Activated CD4-positive, alpha-beta T cell treated with anti-CD3 and anti-CD28 coated beads for 4 hours (primary cell): ENCODE measurements around the gene CYB561A3.

Source experiments
- DNase-seq, 2 donors: peaks; one replicate each; pipeline ENCODE4 v3.0.0-alpha.2; 2020

CYB561A3 gene

DNA sequence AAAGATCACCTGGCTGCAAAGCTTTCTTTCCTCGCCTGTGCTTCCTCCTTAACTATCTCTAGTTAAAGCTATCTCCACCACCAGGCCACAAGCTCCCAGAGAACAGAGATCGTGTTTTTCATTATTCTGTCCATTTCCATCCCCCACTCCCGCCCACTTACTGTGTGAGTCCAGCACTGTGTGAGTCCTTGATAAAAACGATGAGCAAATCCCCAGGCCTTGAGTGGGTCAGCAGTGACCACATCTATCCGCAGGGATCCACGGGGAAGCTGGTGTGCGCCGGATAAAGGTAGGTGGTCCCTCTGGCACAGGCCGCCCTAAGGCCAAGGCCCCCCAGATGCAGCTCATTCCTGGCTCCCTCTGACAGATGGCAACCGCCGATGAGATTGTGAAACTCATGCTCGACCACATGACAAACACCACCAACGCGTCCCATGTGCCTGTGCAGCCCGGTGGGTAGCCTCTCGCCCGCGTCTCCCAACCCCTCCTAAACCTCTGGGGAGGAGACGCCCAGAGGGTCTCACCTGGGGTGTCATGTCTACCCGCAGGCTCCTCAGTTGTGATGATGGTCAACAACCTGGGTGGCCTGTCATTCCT lies 19.4 kb downstream of the CYB561A3 start:
- no peak for DNase-seq

DNA sequence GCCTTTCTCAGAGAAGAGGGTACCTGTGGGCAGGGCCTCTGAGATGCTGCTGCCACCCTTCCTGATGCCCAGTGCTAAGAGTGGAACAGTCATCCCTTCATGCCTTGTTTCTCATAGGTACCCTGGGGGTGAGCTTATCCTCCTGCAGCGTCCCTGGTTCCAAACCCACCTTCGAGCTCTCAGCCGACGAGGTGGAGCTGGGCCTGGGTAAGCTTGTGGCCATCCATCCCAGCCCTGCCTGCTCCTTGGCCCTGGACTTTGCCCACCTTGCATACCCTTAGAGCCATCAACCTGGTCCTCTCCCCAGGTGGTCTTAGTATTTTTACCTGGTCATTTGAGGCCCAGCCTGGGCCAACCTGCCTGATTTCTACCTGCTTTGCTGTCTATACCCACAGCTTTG lies 20.0 kb downstream of the CYB561A3 start:
- DNase-seq = no peak

DNA sequence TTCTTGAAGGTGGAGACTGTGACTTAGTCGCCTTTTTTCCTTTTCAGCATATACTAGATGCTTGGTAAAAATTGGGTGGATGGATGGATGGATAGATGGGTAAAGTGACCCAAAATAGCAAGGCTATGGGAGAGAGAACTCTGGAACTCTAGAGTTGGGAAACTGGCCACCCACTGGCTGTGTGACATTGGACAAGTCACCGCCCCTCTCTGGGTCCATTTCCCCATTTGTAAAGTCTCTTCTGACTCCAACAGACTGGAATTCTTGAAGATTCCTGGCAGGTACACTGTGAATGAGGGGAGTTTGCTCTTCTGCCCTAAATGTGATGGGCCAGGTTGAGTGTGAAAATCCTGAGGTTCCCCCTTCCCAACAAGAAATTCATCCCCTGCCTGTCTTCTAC lies 20.7 kb downstream of the CYB561A3 start:
- DNase-seq = no peak

DNA sequence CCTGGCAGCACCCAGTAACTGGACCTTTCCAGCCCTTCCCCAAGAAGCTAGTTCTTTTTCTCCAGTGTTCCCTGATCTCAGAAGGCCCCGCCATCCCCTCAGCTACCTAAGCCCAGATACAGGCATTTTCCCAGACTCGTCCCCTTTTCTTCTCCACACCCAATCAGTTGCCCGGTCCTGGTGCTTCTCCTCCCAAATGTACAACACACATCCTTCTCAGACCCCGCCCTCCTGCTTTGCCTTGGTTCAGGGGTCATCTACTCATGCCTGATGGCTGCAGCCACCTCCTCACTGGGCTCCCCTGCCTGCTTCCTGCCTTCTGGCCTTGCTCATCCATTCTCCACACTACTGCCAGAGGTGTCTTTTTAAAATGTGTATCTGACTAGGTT lies 22.2 kb downstream of the CYB561A3 start:
- no peak for DNase-seq

DNA sequence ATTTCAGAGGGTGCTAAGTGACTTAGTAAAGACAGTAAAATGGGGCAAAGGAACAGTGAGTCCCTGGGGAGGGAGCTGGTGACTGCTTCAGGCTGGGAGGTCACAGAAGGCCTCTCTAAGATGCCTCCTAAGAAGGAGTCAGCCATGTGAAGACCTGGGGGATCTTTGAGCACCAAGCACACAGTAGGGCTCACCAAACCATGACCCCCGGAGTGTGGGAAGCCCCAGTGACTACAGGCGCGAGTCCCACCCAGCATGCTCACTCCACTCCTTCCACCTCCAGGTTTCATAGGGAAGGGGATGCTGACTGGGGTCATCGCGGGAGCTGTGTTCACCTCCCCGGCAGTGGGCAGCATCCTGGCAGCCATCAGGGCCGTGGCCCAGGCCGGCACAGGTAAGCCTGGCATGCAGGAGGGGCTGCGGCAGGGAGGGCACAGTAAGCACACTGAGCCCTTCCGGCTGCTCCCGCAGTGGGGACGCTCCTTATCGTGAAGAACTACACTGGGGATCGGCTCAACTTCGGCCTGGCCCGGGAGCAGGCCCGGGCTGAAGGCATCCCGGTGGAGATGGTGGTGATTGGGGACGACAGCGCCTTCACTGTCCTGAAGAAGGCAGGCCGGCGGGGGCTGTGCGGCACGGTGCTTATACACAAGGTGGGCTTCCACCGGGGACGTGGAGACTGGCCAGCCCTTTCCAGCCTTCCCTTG lies 22.7 kb downstream of the CYB561A3 start:
- no peak for DNase-seq

DNA sequence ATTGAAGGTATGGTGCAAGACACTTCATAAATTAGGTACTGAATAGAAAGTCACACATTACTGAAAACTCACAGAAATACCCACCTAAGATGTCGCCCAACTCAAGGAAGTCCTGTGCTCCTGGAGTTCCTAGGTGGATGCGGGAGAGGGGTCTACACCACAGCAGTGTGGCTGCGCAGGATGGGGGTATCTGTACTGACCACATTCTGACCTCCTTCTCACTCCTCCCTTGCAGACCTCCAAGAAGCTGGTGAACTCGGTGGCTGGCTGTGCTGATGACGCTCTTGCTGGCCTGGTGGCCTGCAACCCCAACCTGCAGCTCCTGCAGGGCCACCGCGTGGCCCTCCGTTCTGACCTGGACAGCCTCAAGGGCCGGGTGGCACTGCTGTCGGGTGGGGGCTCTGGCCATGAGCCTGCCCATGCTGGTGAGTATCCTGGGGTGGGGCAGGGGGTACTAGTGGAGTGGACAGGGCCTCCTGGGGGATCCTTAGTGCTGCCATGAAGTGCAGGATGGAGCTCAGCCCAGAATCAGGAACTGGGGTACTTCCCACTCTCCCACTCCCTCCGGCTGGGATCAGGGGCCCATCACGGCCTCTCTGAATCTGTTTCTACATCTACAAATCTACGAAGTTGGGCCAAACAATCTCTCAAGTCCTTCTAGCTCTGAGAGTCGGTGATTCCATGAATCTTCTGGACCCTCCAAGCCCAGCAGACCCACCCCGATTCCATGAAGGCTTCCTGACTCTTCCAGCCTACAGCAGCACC lies 23.8 kb downstream of the CYB561A3 start:
- no peak for DNase-seq

DNA sequence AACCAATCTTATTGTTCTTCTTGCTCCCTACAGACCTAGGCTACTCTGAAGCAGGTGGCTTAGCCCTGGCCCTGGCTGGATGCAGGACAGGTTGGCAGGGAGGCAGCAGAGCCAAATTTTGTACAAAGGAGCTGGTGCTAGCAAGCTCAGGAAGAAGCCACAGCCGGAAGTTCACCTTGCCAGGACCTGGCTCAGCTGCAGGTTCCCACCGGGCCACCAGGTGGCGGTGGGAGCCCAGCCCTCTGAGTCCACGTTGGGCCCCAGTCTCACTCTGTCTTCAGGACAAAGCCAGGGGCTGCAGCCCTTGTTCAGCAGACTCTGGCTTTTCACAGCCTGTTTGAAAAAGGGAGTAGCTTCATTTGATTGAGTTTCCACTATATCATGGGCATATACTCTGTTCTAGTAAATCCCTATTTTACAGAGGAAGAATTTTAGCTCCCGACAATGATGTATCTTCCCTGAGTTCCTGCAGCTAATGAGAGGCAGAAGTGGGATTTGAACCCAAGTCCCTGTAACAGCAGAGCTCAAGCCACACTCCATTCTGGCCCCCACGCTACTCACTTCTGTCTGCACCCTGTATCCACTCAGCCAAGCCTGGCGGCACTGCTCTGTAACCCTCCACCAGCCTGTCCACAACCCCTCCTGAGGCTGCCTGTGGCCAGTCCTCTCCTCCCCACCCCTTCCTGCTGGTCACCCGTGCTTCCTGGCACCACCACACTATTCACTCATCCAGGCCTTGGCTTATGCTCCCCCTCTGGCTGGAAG lies 25.3 kb downstream of the CYB561A3 start:
- DNase-seq = peak; percentile 78 to 80

DNA sequence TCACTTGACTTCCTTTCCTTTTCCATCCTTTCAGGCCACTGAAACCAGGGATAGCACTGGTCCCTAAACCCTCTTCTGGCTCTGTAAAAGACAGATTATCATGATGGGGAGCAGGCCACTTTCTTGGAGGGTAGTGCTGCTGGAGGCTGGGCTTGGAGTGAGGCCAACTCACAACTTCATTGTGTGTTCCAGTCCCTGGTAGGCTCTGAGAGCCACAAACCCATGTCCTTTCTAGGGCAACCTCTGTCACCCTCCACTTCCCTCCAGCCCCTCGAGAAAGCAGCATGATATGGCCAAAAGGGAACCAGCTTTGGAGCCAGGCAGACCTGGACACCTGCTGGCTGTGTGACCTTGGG lies 26.3 kb downstream of the CYB561A3 start:
- no peak for DNase-seq

DNA sequence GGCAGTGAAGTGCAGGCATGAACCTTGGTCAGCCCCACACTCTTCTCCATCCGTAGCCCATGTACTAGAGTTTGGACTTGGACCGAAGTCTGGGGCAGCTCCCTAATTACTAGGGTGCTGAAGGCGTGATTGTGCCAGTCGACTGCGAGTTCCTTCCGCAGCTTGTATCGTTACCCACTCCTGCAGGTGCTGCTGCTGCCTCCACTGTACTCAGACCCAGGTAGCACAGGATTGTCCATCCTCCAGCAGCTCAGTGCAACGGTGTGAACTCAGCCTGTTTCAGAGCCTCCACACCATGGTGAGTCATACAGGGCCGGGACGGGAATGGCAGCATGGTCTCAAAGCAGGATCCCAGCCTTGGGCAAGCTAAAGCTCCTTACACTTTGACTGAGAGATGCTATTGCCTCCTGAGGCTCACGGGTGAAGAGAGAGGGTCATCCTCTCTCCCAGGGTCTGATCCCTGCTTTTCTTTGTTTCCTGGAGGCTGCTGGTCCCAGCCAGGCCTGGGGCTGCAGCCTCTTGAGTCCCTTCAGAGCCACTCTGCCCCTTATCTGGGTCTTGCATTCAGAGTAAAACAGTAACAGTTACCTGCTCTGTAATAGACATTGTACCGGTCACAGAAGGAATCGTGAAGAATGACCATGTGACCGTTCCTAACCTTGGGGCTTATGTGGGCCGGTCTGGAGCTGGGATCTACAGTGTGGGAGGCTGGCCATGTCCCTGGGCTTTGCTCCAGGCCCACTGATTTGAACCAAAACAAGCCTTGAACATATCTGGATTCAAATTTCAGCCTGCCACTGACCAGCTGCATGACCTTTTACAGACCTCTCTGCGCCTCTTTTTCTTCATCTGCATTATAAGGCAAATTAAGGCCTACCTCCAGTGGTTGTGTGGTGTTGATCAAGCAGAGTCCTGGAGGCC lies 27.0 kb downstream of the CYB561A3 start:
- no peak for DNase-seq

DNA sequence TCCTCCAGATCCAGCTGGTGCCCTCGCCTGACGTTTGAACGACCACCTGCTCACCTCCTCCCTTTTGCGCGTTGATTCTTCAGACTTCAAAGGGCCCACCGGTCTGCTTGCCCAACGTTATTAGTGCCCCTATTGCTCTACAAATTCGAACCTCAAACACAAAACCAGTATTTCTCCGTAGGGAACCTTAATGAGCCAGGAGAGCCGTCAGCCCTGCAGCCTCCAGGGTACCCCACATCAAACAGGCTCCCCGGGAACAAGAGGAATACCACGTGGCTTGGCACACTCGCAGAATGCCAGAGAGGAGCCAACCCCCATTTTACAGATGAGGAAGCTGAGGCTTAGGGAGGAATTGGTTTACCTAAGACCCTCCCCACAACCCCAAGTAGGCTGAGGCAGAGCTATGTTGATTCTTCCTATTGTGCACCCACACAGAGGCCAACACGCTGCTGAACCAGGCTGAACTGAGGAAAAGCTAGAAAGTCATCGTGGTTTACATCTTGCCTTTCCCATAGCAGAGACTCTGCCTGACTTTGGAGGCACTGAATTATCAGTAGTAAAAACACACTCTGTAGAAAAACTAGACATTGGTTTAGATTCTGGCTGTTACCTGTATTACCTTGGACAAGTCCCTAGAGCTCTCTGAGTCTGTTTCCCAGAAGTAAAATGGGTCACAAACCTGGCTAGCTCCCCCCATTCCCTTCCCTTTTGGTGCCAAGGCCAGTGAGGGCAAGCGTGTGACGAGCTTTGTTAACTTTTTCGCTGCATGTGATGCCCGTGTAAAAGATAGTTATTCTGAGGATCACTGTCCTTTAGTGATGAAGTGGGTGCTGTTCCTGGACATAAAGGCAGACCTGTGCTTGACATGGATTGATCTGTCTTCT lies 27.9 kb downstream of the CYB561A3 start:
- no peak for DNase-seq

DNA sequence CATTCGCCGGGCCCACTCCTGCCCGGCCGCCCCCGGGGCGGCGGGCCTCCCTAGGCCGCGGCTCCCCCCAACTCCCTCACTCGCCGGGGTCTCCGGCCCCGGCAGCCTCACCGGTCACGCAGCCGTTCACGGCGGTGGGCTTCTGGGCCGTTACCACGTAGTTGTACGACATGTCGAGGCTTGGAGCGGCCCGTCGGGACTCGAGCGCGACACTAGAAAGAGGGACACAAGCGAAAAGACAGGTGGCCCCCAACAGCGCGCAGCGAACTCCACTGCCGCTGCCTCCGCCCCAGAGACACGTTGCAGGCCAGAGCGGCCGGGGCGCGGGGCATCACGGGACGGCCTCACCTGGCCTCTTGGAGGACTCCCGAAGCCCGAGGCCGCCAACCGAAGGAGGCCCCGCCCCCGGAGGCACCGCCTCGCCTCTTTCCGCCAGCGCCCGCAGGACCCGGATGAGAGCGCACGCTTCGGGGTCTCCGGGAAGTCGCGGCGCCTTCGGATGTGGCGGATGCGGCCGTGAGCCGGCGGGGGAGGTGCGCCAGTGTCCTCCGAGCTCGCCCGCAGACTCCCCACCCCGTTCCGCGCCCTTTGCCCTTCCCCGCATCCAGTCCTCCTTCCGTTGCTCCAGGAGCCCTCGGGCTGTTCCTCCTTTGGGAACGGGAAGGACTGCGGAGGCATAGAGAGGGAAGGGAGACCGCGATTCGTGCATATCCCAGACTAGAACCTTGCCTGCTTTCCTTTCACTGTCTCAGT lies 28.7 kb downstream of the CYB561A3 start, which contains the start of the genes DDB1 and TKFC:
TSS of gene DDB1 (minus strand) at position 309 of the 753 bp plus-strand sequence. CDS start at position 172, 137 bp downstream.
TSS of gene TKFC (plus strand) at position 432 of the 753 bp plus-strand sequence. CDS start 1,501 bp downstream, outside the sequence.
- peak; percentile 97 for DNase-seq

DNA sequence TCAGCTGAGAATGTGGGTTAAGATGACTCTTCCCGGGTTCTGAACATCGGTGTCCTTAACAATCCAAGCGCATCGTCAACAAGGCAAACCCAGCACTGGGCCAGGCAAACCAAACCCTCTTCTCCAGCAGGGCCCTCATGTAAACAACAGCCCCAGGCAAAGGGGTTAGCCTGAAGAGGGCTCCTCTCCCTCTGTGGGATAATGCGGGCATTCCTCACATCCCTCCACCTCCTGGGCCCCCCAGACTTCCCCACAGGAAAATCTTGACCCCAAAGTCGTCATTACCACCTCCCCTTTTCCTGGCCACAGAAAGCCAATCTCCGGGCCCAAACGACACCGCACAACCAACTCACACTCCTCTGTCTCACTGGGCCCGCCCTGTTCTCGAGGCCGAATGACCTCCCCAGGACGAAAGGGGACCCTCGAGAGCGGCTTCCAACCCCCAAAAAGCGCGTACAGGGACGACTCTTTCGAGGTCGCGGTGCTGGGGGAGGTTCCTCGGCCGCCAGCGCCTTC lies 29.3 kb downstream of the CYB561A3 start:
- DNase-seq = no peak

DNA sequence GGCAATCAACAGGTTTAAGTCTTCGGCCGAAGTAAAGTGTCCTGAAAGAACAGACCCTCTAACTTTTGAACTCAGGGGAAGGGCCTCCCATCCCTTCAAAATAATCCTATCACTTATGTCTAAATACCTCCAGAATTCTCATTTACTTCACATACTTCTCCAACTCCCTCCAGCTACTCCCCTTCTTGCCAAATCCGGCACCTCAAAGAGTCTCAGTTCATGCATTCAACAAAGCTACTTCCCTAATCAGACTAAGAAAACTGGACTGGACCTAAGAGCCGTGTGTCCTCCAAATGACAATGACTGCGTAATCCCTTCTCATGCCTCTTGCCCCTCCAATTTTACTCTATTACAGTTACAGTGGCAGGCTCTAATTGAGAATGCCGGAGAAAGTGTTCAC lies 30.0 kb downstream of the CYB561A3 start:
- DNase-seq = no peak

DNA sequence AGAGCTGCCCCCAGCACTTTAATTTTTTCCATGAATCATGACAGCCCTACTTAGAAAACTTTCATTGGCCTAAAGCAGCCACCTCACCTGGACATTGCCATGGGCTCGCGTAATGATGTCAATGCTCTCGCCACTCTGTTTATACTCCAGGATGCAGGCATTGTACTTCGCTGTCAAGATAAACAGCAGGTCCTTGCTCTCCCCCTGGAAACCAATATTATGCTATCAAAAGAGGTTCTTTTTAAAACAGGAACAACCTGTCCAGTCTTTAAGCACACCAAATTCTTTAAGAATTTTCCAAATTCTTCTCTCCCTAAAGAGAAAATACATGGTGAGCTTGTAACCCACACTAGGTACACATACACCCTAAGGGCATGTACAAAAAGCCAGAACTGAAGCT lies 31.8 kb downstream of the CYB561A3 start:
- DNase-seq = no peak

DNA sequence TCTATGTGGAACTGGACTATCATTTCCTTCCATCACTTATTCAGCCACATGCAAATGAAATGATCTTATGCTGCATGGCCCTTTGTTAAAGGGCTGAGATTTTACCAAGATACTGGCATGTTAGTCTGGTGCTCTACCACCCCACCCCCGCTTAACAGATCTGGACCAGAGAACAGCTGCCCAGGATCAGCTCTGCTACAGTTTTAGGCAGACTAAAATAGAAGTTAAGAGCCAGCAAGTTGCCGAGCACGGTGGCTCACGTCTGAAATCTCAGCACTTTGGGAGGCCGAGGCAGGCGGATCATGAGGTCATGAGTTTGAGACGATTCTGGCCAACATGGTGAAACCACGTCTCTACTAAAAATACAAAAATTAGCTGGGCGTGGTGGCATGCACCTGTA lies 33.3 kb downstream of the CYB561A3 start:
- no peak for DNase-seq

DNA sequence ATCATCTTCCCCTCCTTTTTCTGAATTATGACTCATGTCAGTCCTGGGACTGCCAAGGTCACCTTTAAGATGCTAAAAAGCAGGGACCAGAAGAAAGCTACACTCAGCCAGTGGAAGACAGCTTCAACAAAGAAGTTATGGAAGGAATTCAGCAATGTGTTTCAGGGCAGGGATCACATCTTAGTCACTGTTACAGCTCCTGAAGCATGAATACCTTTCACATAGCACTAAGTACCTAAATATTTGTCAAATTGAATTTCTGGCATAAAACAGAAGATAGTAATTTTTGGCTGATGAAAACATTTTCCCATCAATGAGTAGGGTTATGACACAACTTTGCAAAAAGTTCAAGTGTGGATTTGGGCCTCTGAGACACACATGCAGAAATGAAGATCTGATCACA lies 34.0 kb downstream of the CYB561A3 start:
- no peak for DNase-seq

DNA sequence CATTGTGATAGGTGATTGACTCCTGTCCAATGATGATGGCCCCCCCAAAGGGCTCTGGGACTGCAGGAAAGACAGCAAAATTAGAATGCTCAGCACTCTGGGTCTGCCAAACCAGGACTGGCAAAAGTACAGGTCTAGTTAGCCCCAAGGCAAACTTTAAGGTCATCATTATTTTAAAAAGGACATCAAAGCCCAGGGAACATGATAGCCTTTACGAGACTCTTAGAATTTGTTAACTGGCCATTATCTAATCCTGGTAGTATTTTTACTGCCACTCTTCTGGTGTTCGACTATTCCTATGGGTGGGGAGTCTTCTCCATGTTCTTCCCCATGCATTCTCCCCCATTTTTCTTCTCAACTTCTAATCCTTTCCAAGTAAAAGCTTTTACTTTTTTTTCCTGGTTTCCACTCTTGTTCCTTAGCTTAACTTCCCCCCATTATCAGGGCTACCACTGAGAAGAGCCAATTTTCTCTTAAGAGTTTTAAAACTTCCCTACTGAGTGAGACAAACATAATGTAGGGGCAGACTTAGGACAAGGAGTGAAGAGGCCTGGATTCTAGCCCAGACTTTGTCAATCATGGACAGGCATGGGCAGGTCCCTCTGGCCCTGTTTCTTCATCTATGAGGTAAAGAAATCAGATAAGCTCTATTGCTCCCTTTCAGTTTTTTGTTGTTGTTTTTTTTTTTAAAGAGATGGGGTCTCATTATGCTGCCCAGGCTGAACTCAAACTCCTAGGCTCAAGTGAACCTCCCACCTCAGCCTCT lies 35.9 kb downstream of the CYB561A3 start:
- DNase-seq = no peak

DNA sequence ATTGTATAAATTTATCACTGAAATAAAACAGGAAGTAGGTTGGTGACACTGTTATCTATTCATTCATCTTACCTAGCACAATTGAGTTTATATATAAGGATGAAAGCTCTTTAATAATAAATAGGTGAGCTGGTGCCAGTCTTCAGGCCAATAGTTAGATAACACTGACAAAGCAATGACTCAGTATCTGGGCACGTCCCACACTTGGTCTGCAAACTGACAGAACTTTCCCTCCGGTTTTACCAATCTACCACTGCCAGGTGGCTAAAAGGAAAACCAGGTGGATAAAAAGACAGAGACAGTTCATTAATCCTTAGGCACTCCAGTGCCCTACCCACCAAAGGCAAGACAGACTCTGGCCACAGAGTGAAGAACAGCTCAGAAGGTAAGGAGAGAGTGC lies 46.4 kb downstream of the CYB561A3 start:
- DNase-seq = no peak

DNA sequence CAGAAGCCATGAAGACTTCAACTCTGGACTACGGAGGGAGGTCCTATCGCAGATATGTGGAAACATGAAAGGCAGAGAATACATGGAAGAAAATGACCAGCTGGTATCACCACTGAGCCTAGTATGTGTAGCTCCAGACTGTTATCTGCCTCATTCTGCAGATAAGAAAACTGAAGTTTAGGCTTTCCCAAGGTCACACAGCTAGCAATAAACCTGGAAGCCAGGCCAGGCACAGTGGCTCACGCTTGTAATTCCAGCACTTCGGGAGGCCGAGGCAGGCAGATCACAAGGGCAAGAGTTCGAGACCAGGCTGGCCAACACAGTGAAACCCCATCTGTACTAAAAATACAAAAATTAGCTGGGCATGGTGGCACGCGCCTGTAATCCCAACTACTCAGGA lies 50.9 kb downstream of the CYB561A3 start:
- no peak for DNase-seq
